Measurements from ENCODE around the gene OAF.

- TF ChIP-seq CTCF (IDR thresholded peaks at IDR 0.05; ENCODE audit: low read depth, low read length, poor library complexity, severe bottlenecking) (no peak), EZH2phosphoT487 (IDR thresholded peaks at IDR 0.05; ENCODE audit: borderline replicate concordance, low read length) (no peak)
Measured at GRCh38 chr11:120197977-120198376, 12.9 kb upstream of the OAF start.

Data from DOHH2 (cell line).